Fibroblast of skin of abdomen (primary cell): ENCODE measurements around the gene RPS16.
A peak's percentile ranks its signal among the peaks of the same experiment; 100 is the strongest.

Experiments used
- DNase-seq: peaks from one replicate; pipeline ENCODE4 v3.0.0-alpha.2; 2013

Gene RPS16

DNA sequence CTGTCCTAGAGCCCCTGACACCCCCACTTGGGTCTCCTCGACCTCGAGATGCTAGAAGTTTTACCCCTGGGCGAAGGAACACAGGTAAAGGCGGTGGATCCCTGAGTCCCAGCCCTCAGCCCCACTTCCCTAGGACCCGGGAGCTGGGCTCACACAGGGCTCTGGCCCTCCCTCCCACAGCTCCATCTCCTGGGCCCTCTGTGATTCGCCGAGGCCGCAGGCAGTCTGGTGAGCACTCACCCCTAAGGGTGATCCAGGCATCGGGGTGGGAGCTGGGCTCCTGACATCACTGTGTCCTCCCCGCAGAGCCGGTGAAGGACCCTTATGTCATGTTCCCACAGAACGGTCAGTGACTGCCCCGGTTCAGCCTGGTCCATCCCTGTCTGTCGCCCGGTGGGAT is 15.0 kb downstream of the RPS16 start:
- DNase-seq = no peak

DNA sequence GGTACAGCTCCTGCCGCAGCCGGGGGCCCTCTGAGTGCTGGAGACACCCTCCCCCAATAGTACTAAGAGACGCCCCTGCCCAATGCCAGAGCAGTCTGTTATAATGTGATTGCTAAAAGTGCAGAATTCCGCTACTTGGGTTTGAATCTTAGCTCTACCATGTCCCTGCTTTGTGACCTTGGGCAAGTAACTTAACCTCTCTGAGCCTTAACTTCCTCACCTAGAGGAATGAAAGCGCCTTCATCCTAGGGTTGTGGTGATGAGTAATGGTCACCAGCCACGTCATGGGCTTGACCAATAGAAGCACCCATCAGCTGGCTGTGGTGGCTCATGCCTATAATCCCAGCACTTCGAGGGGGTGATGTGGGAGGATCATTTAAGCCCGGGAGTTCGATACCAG is 16.7 kb downstream of the RPS16 start:
- DNase-seq = no peak

DNA sequence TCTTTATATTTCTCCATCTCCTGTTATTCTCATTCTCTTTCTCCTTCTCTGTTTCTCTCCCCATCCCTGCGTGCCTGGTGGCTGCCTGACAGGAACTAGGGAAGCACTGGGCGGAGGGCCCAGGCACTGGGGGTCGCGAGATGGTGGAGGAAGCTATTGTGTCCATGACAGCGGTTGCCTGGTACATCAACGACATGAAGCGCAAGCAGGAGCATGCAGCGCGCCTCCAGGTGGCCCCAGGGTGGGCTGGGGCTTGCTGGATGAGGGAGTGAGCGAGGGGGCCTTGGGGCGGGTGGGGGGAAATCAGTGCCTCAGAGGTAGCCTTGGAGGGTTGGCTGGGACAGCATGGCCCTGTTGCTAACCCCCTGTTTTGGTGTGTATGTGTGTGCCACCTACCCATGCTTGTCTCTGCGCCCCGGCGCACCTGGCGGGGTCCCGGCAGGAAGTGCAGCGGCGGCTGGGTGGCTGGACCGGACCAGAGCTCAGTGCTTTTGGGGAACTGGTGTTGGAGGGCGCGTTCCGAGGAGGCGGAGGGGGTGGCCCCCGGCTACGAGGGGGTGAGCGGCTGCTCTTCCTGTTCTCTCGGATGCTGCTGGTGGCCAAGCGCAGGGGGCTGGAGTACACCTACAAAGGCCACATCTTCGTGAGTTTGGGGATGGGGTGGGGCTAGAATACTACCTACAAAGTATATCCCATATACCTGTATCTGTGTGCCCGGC is 18.1 kb downstream of the RPS16 start:
- DNase-seq = no peak

DNA sequence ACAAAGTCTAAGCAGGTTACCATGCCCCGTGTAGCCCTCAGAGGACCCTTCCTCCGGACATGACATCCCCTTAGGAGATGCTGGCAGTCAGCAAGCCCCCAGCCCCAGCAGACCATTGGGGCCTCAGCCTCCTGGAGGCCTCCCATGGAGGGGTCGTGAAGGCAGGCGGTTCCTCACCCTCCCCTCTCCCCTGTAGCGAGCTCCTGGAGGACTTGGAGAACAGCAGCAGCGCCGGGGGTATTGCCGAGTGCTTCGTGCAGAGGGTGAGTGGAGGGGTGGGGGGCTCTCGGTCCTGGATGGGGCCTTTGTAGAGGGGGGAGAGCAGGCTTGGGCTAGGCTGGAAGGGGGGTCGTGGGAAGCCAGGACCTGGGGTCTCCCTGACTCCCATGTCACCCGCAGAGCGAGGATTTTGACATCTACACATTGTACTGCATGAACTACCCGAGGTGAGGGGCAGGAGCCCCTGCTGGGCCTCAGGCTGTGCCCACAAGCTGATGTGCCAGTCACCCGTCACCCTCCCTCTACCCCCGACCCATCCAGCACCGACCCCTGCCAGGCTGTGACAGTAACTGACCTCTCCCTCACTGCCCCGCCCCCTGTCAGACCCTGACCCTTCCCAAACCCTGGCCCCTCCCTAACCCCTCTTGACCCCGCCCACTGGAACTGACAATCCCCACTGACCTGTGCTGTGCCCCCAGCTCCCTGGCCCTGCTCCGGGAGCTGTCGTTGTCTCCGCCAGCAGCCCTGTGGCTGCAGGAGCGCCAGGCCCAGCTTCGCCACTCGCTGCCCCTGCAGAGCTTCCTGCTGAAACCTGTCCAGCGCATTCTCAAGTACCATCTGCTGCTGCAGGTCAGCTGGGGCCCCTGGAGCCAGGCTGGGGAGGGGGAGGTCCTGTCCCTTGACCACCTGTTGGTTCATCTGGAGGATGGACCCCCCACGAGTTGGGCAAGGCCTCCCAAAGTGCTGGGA is 19.3 kb downstream of the RPS16 start:
- DNase-seq = no peak

DNA sequence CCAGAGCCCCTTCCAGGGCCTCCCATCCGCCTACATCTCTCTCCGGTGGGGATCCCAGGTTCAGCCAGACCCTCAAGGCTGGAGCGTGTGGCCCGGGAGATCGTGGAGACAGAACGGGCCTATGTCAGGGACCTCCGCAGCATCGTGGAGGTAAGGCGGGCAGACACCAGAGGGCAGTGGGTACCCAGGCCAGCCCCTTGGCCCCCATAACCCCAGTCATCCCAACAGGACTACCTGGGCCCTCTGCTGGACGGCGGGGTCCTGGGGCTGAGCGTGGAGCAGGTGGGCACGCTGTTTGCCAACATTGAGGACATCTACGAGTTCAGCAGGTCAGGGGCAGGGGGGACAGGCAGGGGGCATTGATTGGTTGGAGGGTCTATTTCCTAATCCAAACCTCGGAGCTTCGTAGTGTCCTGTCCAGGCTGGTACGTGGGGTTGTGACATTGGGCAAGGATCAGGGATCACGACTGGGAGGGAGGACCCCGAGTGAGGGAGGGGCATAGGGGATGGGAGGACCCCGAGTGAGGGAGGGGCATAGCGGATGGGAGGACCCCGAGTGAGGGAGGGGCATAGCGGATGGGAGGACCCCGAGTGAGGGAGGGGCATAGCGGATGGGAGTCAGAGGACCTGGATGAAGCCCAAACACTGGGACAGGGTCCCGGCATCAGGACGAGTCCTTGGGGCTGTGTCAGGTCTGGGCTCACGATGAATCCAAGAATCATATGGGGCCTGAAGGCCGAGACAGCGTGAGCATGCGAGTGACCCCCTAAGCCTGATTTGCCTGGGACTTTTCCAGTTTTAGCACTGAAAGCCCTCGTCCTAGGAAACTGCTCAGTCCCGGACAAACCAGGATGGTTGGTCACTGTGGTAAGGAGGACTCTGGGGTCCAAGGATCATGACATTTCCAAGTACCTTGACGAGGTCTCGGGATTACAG is 20.4 kb downstream of the RPS16 start:
- no peak for DNase-seq

DNA sequence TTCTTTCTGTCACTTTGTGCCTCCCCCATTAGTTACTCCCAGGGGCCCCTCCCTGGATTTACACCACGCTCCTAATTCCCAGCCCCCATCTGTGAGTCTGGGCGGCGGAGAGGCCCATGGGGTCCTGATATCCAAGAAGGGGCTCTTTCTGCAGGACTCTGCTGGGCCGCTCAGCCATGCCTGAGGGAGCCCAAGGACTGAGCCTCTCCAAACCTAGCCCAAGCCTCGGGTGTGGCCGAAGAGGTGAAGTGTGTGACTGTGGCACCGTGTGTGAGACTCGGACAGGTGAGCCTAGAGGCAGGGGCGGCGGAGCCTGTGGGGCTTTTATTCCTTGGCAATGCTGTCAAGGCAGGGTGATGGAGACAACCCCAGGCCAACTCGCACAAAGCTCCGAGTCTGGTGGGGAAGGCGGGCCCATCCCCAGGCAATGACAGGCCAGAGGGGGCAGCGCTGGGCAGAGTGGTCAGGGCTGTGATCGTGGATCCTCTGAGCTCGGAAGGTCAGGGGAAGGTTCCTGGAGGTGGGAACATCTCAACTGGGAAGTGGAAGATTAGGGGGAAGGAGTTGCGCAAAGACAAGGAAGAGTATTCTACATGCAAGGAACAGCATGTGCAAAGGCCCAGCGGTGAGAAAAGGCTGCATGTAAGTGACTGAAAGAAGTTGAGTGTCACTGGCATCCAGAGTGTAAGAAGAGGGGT is 21.7 kb downstream of the RPS16 start:
- DNase-seq = no peak

DNA sequence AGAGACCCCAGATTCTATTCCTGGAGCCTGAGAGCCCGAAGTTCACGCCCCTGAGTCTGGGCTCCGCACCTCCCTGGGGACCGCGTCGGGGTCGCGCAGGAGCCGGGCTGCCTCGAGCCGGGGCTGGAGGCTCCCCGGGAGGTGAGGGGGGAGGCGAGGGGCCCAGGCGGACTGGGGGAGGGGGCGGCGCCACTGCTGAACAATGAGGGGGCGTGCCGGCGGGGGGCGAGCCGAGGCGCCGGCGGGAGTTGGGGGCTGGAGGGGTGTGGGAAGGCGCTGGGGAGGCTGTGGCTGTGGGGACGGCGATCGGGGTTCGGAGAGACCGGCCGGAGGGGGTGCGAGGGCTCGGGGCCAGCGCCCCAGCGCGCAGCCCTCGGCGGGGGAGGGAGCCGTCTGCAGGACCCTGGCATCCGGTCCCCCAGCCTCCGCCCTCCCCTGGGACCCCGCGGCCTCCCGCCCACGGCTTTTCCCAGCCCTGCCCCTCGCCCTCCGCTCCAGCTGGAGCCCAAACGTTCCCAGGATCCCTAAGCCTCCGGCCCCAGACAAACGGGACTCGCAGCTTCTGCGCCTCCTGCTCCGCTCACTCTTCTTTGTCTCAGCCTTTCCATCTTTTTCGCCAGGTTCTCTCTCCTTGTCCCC is 22.4 kb downstream of the RPS16 start:
- DNase-seq = peak; percentile 68

DNA sequence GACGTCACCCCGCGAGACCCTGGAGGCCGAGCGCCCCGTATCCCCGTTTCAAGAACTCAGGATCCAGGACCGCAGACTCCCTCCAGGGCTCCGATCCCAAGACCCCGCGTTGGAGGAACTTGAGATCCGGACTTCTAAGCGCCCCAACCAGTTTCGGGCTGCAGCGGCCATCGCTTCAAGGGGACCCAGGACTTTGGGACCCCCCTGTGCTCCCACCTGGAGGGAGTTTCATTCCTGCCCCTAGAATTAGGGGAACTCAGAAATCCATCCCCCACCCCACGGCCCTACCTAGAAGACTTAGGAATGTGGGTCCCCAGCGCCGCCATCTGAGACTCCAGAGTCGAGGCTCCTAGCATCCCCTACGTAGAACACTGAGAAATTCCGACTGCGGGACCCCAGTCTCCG is 22.9 kb downstream of the RPS16 start:
- no peak for DNase-seq

DNA sequence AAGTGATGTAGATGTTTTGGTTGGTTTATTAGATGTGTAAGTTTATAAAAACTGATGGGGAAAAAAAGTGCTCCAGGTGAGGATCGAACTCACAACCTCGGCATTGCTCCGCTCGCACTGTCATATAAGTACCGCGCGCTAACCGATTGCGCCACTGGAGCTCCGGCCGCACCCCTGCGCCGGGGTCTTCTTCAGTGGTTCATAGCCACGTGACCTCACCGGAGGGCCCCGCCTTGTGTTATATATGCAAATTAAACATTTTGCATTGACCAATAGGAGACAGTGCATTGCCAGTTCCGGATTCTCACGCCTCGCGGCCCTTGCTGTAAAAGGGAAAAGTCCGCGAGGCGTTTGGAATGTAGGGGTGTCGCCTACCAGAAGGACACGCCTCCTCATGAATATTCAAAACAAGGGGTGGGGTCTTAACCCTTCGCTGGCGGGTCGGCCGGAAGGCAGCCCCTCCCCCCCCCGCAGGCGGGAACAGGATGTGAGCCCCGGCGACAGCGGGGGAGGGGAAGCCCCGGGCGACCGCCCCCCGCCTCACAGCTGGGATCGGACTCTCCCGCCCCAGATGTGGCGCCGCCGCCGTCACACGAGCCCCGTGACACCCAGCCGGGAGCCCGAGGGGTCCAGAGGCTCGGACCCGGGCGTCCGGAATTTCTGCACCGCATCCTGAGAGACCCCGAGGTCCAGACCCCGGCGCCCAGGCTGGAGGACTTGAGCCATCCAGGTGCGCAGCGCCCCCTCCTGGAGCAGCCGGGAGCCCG is 23.5 kb downstream of the RPS16 start, which contains the start of gene PLEKHG2:
Gene PLEKHG2 (plus strand): TSS at position 570 of the 767 bp plus-strand sequence. CDS start 1,418 bp downstream, outside the sequence.
- DNase-seq = peak; percentile 100

DNA sequence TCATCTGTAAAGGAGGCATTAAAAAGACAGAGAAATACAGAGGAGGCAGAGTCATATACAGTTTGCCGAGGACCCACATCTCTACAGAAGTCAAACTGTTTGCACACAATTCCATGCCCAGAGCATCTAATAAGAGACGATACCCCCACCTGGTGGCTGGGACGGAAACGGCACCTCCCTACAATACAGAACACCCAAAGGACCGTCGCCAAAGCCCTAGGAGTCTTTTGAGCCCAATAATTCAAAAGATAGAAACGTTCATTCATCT is 24.0 kb downstream of the RPS16 start:
- peak; percentile 91 for DNase-seq

DNA sequence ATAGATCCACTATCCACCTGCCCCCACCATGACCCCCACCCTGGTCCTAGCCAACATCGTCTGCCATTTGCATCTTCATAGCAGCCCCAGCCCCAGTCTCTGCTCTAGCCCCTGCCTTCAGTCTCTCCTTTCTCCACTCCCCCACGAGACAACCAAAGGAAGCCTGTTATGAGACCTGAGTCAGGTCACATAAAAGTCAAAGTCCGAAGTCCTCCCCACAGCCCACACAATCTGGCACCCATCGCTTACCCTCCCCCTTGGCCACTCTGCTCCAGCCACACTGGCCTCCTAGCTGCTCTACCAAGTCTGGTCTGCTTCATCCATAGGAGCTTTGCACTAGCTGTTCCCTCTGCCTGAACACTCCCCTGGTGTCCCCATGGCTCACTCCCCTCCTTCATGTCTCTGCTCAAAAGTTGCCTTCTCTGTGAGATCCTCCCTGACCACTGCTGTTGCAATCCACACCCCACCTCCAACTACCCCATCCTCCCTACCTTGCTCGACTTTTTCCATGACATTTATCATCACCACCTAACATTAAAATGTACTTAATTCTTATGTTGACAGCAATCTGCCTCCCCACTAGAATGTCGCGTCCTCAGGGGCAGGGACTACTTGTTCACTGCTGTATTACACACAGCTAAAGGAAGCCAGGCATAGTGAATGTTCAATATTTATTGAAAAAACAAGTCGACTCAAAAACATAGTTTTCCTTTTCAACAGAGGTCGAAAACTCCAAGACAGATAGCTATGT is 24.5 kb downstream of the RPS16 start:
- DNase-seq = no peak

DNA sequence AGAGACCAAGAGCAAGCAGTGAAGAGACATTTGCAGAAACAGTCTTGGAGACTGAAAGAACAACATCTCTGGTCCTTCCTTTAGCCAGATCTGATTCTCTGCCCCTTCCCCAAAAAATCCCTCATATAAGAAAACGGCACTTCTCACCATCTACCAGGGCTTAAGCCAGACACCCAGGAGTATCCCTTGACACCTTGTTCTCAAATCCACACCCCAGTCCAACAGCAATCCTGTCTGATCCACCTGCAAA is 25.0 kb downstream of the RPS16 start:
- DNase-seq = no peak

DNA sequence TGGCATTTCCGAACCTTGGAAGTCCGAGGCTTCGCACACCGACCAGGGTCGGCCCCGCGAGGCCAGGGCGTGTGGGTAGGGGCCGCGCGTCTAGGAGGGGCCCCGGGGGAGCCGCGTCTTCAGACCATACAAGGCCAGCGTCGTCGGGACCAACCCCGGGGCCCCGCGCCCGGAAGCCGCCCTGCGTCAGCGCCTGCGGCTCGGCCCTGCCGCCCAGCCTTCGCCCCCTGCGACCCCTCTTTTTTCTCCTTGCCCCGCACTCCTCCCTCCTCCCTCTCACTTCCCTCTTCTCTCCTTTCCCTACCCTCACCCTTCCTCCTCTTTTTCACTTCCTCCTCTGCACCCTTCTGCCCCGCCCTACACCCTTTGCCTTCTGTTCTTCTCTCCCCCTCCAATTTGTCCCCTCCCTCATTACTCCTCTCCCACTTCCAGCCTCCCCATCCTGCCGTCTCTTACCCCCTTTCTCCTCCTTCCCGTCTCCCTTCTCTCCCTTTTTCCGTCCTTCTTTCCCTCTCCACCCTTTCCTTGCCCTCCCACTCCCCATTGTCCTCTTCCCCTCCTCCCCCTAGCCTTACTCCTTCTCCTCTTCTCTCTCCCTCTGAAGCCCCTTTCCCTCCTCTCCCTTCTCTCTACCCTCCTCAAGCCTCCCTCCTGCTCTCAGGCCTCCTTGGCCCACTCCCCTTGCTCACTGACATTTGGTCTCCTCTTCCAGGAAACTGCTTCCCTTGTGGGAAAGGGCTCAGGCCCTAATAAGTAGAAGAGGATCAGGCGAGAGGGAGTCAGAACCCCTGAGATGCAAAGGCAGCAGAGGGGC is 25.5 kb downstream of the RPS16 start:
- DNase-seq = peak; percentile 64

DNA sequence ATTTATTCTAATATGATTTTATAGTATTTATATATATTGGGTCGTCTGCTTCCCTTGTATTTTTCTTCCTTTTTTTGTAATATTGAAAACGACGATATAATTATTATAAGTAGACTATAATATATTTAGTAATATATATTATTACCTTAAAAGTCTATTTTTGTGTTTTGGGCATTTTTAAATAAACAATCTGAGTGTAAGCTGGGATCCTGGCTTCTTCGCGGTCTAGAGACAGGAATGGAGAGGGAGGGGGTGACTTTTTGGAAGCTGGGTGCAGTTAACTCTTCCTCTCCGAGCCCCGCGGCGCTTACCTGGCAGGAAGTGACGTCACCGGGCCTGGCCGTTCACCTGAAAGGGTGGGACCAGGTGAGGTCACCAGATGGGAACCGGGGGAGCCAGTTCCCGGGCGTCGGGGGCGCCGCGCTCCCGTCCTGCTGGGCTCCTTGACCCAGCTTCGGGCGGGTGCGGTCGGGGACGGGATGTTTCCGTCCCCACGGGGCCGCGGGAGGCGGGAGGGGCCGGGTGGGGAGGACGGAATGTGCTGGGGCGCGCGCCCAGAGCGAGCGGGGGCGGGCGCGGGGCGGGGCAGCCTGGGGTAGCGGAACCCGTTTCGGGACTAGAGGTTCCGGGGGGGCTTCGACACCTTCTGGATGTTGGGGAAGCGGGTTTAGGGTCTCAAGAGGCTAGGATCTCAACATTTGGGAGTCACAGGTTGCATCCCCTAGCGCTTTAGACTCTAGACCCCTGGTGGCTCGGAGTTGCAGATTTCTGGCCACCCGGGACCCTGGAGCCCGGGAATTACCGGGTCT is 26.3 kb downstream of the RPS16 start:
- DNase-seq = peak; percentile 65

DNA sequence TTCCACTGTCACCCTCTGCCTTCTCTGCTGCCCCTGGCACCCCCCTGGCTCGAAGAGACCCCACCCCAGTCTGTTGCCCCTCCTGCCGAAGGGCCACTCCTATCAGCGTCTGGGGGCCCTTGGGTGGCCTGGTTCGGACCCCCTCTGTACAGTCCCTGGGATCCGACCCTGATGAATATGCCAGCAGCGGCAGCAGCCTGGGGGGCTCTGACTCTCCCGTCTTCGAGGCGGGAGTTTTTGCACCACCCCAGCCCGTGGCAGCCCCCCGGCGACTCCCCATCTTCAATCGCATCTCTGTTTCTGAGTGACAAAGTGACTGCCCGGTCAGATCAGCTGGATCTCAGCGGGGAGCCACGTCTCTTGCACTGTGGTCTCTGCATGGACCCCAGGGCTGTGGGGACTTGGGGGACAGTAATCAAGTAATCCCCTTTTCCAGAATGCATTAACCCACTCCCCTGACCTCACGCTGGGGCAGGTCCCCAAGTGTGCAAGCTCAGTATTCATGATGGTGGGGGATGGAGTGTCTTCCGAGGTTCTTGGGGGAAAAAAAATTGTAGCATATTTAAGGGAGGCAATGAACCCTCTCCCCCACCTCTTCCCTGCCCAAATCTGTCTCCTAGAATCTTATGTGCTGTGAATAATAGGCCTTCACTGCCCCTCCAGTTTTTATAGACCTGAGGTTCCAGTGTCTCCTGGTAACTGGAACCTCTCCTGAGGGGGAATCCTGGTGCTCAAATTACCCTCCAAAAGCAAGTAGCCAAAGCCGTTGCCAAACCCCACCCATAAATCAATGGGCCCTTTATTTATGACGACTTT is 27.1 kb downstream of the RPS16 start:
- DNase-seq = peak; percentile 36

DNA sequence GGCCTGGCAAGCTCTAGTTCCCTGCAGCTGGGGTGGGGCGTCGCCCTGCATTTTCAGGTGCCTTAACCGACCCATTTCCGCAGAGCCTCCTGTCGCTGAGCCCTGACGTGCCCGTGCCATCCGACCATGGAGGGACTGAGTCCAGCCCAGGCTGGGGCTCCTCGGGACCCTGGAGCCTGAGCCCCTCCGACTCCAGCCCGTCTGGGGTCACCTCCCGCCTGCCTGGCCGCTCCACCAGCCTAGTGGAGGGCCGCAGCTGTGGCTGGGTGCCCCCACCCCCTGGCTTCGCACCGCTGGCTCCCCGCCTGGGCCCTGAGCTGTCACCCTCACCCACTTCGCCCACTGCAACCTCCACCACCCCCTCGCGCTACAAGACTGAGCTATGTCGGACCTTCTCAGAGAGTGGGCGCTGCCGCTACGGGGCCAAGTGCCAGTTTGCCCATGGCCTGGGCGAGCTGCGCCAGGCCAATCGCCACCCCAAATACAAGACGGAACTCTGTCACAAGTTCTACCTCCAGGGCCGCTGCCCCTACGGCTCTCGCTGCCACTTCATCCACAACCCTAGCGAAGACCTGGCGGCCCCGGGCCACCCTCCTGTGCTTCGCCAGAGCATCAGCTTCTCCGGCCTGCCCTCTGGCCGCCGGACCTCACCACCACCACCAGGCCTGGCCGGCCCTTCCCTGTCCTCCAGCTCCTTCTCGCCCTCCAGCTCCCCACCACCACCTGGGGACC is 27.9 kb downstream of the RPS16 start:
- no peak for DNase-seq

DNA sequence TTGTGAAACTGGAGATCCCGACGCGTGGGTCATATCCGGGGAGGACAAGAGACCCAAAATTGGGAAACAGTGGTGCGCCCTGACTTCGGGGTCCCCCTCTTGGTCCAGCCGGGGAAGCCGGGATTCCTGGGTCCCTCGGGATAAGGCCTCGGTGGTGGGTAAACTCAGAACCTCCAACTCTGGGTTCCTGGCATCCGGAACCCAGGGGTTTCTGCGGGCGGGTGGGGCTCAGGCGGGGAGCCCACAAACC is 28.4 kb downstream of the RPS16 start:
- DNase-seq = no peak
